OCI-LY3 (cell line): ENCODE data around the gene CNEP1R1.

Experiments
- H2AFZ ChIP-seq: fragments of 200-600, 300-600 bp; shearing (Covaris generic); 2 replicates; pipeline ENCODE4 v1.6.0; 2014; ENCODE audit warnings: antibody characterized with exemption, low read depth, low read length
- H3K27ac ChIP-seq: fragments of 200-600, 300-600 bp; sonication (generic); 2 replicates; pipeline ENCODE4 v1.5.1; 2014; ENCODE audit warnings: mild to moderate bottlenecking, low read length, moderate library complexity, mixed read lengths
- H3K27me3 ChIP-seq: fragments of 200-600, 300-600 bp; sonication (generic); 2 replicates; pipeline ENCODE4 v1.6.1; 2014; ENCODE audit warnings: low read depth, low read length, mixed read lengths
- H3K36me3 ChIP-seq: fragments of 200-600, 300-600 bp; sonication (generic); replicated peaks from 2 replicates; pipeline ENCODE3; 2014; ENCODE audit warnings: low read depth, low read length, mixed read lengths
- H3K4me1 ChIP-seq: fragments of 300-600, 200-600 bp; sonication (generic); 2 replicates; pipeline ENCODE4 v1.6.1; 2014; ENCODE audit warnings: low read length, mixed read lengths
- H3K4me2 ChIP-seq: fragments of 200-600, 300-600 bp; sonication (generic); 2 replicates; pipeline ENCODE4 v1.6.1; 2014; ENCODE audit warnings: low read length, mixed read lengths
- H3K4me3 ChIP-seq: fragments of 300-600, 200-600 bp; sonication (generic); 2 replicates; pipeline ENCODE4 v1.5.1; 2014; ENCODE audit warnings: antibody characterized with exemption, mild to moderate bottlenecking, low read length, moderate library complexity
- H3K79me2 ChIP-seq: fragments of 300-600, 200-600 bp; shearing (Covaris generic); 2 replicates; pipeline ENCODE4 v1.6.1; 2014; ENCODE audit warnings: mild to moderate bottlenecking, low read length, mixed read lengths
- H3K9ac ChIP-seq: fragments of 300-600, 200-600 bp; shearing (Covaris generic); 2 replicates; pipeline ENCODE4 v1.6.0; 2014; ENCODE audit warnings: mild to moderate bottlenecking, low read length, moderate library complexity
- H3K9me3 ChIP-seq: fragments of 200-600, 300-600 bp; shearing (Covaris generic); 2 replicates; pipeline ENCODE4 v1.6.1; 2014; ENCODE audit warnings: low read length, mixed read lengths; ENCODE audit not compliant: insufficient read depth
- H4K20me1 ChIP-seq: fragments of 200-600, 300-600 bp; sonication (generic); 2 replicates; pipeline ENCODE4 v1.6.1; 2016; ENCODE audit warnings: low read length, mixed read lengths; ENCODE audit not compliant: insufficient read depth
- EZH2phosphoT487 ChIP-seq: fragments of 200-600 bp; shearing (Covaris generic); IDR thresholded peaks from 2 replicates; pipeline ENCODE4 v1.6.1; 2018; ENCODE audit warnings: antibody characterized with exemption, mixed run types, low read depth
- TF ChIP-seq, protein P1 (sequence below): fragments of 200-600, 300-600 bp; sonication (generic); IDR thresholded peaks from 2 replicates; pipeline ENCODE4 v1.5.1; 2014; ENCODE audit warnings: antibody characterized with exemption, low read length, low read depth

CNEP1R1 gene

DNA sequence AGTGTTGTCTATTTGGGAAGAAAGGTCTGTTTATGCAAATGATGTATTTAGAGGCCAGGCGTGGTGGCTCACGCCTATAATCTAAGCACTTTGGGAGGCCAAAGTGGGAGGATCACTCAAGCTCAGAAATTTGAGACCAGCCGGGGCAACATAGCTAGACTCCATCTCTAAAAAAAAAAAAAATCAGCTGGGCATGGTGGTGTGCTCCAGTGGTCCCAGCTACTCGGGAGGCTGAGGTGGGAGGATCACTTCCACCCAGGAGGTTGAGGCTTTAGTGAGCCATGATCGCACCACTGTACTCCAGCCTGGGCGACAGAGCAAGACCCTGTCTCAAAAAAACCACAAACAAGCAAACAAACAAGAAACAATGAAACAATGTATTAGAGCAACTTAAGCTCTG, 21.8 kb downstream of the CNEP1R1 start:
- H3K27me3 ChIP-seq = peaks cover 14% of the 10 kb centered on the region
- no peaks in the 10 kb centered on the region for H3K4me1 ChIP-seq
- TF ChIP-seq EZH2phosphoT487 = no peak
- TF ChIP-seq, protein P1, sequence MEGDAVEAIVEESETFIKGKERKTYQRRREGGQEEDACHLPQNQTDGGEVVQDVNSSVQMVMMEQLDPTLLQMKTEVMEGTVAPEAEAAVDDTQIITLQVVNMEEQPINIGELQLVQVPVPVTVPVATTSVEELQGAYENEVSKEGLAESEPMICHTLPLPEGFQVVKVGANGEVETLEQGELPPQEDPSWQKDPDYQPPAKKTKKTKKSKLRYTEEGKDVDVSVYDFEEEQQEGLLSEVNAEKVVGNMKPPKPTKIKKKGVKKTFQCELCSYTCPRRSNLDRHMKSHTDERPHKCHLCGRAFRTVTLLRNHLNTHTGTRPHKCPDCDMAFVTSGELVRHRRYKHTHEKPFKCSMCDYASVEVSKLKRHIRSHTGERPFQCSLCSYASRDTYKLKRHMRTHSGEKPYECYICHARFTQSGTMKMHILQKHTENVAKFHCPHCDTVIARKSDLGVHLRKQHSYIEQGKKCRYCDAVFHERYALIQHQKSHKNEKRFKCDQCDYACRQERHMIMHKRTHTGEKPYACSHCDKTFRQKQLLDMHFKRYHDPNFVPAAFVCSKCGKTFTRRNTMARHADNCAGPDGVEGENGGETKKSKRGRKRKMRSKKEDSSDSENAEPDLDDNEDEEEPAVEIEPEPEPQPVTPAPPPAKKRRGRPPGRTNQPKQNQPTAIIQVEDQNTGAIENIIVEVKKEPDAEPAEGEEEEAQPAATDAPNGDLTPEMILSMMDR = no peak
- no peaks in the 10 kb centered on the region for H3K9me3 ChIP-seq
- no peak overlapping the region for H3K27ac ChIP-seq
- H3K9ac ChIP-seq = no peak overlapping the region
- no peaks in the 10 kb centered on the region for H4K20me1 ChIP-seq
- H3K4me2 ChIP-seq = no peak overlapping the region
- no peak overlapping the region for H2AFZ ChIP-seq
- no peaks in the 10 kb centered on the region for H3K36me3 ChIP-seq
- H3K4me3 ChIP-seq = no peak overlapping the region
- H3K79me2 ChIP-seq = no peaks in the 10 kb centered on the region

DNA sequence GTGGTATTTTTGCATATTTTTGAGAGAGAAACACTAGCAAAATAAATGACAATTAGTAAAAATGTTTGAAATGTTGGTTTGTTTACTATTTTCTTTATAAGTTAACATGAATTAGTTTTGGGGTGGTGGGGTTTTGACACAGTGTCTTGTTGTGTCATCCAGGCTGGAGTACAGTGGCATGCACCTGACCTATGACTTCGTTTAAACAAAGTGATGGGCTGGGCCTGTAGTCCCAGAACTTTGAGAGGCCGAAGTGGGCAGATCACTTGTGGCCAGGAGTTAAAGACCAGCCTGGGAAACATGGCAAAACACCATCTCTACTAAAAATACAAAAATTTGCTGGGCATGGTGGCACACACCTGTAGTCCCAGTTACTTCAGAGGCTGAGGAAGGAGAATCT, 22.8 kb downstream of the CNEP1R1 start:
- Histone ChIP-seq H3K79me2 (no peaks in the 10 kb centered on the region), H3K4me3 (no peak overlapping the region), H4K20me1 (no peaks in the 10 kb centered on the region), H3K4me2 (no peak overlapping the region), H3K27me3 (peaks cover 9% of the 10 kb centered on the region; the same call in 1 of the 2 replicates), H3K27ac (no peak overlapping the region), H2AFZ (no peak overlapping the region), H3K9ac (no peak overlapping the region), H3K36me3 (no peaks in the 10 kb centered on the region), H3K4me1 (no peaks in the 10 kb centered on the region), H3K9me3 (no peaks in the 10 kb centered on the region)
- no peak for TF ChIP-seq EZH2phosphoT487
- TF ChIP-seq, protein P1 = no peak

DNA sequence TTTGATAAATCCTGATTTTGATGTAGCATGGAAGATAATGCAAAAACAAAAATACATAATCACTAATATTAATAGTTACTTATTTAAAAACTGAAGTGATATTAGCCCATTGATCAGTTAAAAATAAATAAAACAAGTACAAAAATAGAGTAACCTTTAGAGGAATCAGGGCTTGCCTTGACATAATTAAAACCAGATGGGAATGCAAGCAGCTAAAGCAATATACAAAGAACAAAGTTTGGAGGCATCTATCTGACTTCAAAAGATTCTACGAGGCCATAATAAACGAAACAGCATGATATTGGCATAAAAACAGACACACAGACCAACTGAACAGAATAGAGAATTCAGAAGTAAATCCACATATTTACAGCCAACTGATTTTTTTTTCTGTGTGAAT, 25.8 kb downstream of the CNEP1R1 start:
- no peak overlapping the region for H3K4me2 ChIP-seq
- no peaks in the 10 kb centered on the region for H3K27me3 ChIP-seq
- H3K4me1 ChIP-seq = no peaks in the 10 kb centered on the region
- no peaks in the 10 kb centered on the region for H4K20me1 ChIP-seq
- H3K4me3 ChIP-seq = no peak overlapping the region
- no peak for TF ChIP-seq EZH2phosphoT487
- TF ChIP-seq, protein P1 = no peak
- no peak overlapping the region for H3K27ac ChIP-seq
- H3K9me3 ChIP-seq = no peaks in the 10 kb centered on the region
- H2AFZ ChIP-seq = no peak overlapping the region
- no peak overlapping the region for H3K9ac ChIP-seq
- H3K36me3 ChIP-seq = no peaks in the 10 kb centered on the region
- no peaks in the 10 kb centered on the region for H3K79me2 ChIP-seq

DNA sequence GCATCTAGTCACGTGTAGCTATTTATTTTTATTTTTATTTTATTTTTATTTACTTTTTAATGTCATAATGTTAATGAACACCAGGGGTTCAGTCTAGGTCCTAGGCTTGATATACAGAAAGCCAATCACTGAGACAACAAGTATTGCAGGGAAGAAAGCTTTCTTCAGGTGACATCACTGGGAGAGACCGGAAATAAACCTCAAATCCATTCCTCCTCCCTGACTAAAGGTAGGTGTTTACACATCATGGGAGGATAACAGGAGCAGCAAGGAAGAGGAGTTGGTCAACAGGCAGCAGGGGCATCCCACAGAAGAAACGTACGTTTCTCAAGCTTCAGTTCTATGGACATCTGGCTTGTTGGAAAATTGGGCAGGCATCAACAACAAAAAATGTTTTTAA, 31.2 kb downstream of the CNEP1R1 start:
- H2AFZ ChIP-seq = no peak overlapping the region
- no peak overlapping the region for H3K4me3 ChIP-seq
- no peak overlapping the region for H3K9ac ChIP-seq
- H4K20me1 ChIP-seq = no peaks in the 10 kb centered on the region
- no peaks in the 10 kb centered on the region for H3K36me3 ChIP-seq
- no peaks in the 10 kb centered on the region for H3K4me1 ChIP-seq
- no peaks in the 10 kb centered on the region for H3K27me3 ChIP-seq
- no peaks in the 10 kb centered on the region for H3K79me2 ChIP-seq
- H3K9me3 ChIP-seq = 0 out of 2 replicates have a peak, but pooled peaks cover 3% of the 10 kb centered on the region
- no peak overlapping the region for H3K27ac ChIP-seq
- H3K4me2 ChIP-seq = no peak overlapping the region
- TF ChIP-seq EZH2phosphoT487 = no peak
- TF ChIP-seq, protein P1 = no peak
